CD4-positive, alpha-beta T cell treated with Interferon gamma for 1 hour (primary cell): ENCODE results near the gene GUCY1A2.

Experiments used
- DNase-seq: peaks from one replicate; pipeline ENCODE4 v3.0.0-alpha.2; 2020

GUCY1A2 gene

DNA sequence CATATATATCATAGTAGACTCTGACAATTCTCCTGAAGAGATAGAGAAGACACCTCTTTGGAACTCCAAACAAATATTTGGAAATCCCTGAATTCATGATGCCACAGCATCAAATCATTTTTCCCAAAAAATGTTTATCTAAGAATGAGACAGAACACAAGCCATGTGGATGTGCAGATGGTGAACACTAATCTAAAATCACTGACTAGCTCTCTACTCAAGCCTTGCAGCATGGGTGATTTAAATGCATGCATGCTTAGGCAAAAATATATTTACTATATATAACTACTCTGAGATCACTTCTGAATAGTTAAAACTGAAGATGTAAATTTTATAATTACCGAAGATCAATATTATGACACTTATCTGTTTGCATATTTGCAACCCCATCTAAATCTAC is 289.9 kb downstream of the GUCY1A2 start:
- DNase-seq, result no peak

GRCh38 chr11:106727256-106727655 is 291.0 kb downstream of the GUCY1A2 start:
- no peak for DNase-seq

- DNase-seq, result no peak
Observed at GRCh38 chr11:106724293-106724892, 293.9 kb downstream of the GUCY1A2 start.

GRCh38 chr11:106723071-106723470 is 295.2 kb downstream of the GUCY1A2 start:
- DNase-seq, result no peak

GRCh38 chr11:106717222-106717621 is 301.1 kb downstream of the GUCY1A2 start:
- DNase-seq, result no peak

DNA sequence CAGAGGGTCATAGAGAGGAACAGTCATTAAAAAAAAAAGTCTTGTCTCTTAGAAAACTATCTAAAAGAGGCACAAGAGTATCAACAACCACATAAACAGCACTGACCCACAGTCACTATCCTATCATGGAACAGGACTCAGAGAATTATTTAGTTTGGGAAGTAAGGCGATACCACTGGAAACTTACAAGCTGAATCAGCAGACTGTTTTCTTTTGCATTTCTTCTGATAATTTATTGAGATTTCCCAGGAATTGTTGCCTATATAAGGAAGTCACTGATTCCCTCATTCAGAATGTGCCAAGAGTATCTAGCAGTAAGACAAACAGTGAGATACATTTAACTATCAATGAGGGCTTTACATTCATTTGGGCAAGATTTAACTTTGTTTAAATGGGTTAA is 304.1 kb downstream of the GUCY1A2 start:
- DNase-seq, result no peak

DNA sequence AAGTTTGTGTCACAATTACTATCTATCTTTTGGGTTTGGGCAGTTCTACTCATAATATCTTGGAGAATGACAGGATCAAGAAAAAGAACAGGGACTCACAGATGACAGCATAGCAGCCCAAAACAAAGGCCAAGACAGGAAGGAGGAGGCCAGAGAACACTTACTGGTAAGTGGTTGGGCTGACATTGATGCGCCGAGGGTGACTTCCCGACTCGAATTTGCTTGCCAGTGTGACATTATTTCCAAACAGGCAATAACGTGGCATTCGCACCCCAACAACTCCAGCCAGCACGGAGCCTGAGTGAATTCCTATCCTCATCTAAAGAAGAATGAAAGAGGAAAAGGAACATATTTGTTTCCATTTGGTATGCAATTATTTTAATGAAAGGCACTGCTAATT is 309.9 kb downstream of the GUCY1A2 start:
- DNase-seq, result no peak

GRCh38 chr11:106706355-106706754 is 311.9 kb downstream of the GUCY1A2 start:
- DNase-seq, result no peak

- no peak for DNase-seq
Observed at GRCh38 chr11:106702805-106703204, 315.5 kb downstream of the GUCY1A2 start.

DNA sequence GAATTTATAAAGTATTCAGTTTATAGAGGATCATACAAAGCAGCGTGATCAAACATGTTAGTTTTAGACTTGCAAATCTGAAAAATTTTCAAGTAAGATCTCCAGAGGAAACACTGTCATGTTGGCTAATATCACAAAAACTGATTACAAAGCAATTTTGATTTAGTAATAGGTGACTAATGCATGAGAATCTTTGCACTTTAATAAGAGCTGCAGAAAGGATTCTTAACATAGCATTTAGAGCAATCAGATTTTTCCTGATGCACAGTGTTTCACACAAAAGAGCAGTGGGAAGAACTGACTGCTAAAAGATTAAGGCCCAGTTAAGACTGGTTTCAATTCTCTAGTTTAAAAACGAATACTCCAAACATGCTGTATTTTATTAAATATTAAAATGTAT is 321.2 kb downstream of the GUCY1A2 start:
- no peak for DNase-seq

DNA sequence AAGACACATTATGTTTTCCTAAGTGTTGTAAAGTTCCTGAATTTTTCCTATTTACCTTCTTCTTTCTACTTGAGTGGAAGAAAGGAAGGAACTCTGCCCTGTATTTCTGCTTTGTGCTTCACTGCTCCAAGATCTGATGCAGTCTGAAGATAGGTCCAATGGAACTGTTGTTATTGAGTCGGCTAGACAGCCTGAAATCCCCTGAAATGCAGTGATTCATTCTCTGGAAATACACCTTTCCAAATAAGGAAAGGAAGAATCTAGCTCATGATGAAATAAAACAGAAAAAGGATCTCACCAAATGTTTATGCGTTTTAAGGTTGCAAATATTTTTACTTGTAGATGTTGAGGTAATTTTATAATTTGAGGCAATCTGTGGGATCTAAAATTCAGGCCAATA is 322.8 kb downstream of the GUCY1A2 start:
- no peak for DNase-seq

- DNase-seq, result no peak
Observed at GRCh38 chr11:106694501-106694900, 323.8 kb downstream of the GUCY1A2 start.

DNA sequence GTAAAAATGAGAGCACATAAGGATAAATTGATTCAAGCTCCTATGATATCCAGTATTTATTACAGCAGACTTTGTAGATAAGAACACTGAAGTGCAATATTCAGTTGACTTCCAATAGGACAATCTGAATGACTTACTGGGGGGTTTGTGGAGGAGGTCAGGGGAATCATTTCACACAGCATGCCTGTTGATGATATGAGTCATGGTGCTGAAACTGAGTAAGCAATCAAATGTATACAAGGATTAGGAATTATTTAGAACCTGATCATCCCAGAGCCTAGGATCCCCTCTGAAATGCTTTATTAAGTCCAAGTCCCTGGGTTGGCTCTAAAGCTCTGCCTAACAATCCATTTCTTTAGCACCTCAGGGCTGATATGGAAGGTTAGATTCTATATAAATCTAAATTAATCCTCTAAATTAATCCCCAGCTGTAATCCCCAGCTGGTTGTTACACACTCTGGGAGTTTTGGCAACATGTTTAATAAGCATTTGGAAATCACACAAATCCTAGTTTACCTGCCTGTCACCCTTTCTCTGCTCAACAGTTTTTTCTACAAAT is 326.4 kb downstream of the GUCY1A2 start:
- no peak for DNase-seq

DNA sequence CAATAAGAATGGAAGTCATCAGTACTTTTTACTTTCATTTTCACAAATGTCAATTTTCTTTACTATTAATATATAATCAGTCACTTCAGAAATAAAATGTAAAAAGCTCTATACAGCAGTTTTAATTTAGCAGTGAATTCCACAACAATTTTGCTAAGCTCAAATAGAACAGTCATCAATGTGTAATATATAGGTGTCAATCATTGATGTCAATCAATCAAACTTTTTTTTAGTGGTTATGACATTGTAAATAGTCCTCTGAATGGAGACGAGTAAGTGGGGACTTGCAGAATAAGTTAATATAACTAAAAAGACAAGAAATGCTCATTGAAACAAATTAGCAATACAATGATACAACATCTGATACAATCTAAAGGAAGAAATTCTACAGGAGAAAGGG is 327.4 kb downstream of the GUCY1A2 start:
- no peak for DNase-seq

DNA sequence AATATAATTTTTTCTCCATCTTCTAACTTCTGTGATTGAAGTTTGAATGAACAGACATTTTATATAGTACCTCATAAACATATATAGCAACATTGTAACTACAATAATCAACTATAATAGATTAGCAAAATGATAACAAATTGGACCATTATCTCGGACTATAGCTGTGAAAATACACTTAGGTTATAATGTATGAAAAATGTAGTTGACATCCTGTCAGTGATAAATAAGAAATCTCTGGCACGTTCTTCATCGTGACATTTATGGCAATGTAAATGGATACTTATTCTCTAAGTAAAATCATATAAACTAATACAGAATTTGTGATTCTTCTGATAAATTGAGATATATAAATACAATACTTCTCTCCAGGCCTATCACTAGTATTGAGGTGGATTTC is 333.3 kb downstream of the GUCY1A2 start:
- DNase-seq, result no peak

GRCh38 chr11:106683435-106683834 is 334.8 kb downstream of the GUCY1A2 start:
- no peak for DNase-seq

- no peak for DNase-seq
Observed at GRCh38 chr11:106681435-106681834, 336.8 kb downstream of the GUCY1A2 start.

DNA sequence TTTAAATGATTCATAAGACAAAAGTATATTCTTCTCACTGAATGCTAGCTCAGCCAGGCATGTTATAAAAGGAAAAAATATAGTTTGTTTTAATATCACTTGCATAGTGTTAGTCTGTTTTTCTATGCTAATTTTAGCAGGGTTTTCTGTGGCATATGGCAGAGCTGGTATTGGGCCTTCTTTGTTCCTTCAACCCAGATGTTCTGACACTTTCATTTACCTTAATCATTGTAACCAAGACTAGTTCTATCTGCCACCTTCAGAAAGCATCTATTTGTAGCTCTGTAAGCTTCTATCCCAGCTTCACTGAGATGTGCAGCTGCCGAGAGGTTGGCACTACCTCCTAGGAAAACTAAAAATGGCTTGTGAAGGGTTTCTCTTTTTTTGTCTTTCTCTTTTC is 338.7 kb downstream of the GUCY1A2 start:
- no peak for DNase-seq

DNA sequence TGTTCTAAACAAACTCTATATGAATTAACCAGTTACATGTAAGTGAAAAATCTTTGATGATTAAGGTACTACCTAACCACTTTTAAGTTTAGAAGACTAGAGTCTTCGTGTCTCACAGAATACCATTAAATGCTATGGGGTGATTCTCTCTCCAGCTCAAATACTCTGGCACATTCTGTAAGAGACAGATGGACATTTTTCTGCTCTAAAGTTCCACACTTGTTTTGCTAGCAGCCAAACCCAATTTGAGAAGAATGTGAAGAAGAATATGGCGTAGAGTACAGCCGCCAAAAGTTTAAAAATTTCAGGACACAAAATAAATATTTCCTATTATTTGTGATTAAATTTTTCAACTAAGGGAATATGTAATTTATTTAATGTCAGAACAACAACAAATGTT is 339.1 kb downstream of the GUCY1A2 start:
- no peak for DNase-seq

GRCh38 chr11:106670069-106670468 is 348.2 kb downstream of the GUCY1A2 start:
- DNase-seq, result no peak

DNA sequence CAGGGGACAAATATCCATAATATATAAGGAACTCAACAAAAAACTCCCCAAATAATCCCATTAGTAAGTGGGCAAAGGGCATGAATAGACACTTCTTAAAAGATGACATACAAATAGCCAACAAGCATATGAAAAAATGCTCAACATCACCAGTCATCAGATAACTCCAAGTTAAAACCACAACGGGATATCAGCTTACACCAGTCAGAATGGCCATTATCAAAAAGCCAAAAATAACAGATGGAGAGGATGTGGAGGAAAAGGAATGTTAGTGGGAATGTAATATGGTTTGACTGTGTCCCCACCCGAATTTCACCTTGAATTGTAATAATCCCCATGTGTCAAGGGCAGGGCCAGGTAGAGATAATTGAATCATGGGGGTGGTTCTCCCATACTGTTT is 350.1 kb downstream of the GUCY1A2 start:
- DNase-seq, result no peak

DNA sequence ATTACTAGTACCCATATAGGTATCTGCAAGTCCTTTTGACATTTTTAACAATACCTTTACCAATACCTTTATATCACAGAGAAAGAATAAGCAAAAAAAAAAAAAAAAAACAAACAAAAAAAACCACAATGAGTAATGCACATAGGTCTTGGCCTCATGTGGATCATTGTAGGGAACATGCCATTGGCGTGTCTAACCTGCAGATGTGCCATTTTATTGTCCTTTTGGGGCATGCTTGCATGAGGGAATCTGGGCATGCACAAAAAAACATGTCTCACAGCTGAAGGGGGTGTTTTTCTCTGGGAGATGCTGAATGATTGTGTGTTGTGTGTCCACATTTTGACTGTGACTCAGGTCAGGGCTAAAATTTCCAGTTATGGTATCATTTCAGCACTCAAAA is 361.6 kb downstream of the GUCY1A2 start:
- DNase-seq, result no peak

GRCh38 chr11:106644824-106645223 is 373.5 kb downstream of the GUCY1A2 start:
- no peak for DNase-seq

GRCh38 chr11:106642331-106642730 is 375.9 kb downstream of the GUCY1A2 start:
- DNase-seq, result no peak

DNA sequence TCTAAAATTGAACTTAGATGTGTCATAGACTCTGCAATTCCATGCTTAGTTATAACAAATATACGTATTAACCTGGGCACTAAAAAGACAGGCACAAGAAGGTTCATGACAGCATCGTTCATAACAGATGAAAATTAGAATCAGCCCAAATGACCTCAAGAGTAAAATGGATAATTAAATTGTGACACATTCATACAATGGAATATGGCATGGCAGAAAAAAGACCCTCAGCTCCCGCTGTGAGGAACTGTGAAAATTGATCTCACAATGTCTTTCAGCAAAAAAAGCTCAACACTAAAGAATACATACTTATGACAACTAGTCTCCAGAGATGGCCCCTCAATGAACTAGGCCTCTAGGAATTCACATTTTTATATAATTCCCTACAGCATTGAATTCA is 386.0 kb downstream of the GUCY1A2 start:
- DNase-seq, result no peak
